GM12892 (cell line): Measurements from ENCODE around the gene PTGES3L.
"Not testable (repeated sequence)": the region's sequence is repeated elsewhere in the genome, so short reads cannot be mapped to it uniquely, and the experiment has no call there.

Source experiments
- DNase-seq: peaks from one replicate; pipeline ENCODE4 v3.0.0; 2011; ENCODE audit not compliant: insufficient read length
- FAIRE-seq: peaks from 2 replicates; lab custom pipeline; 2011; peaks lifted over from hg19 to GRCh38; lab: Jason Lieb, UNC
- POLR2A ChIP-seq: IDR thresholded peaks from 2 replicates; pipeline ENCODE4 v1.6.1; 2011; ENCODE audit warnings: low read depth, low read length, control low read depth
- POLR2AphosphoS5 ChIP-seq: IDR thresholded peaks from 2 replicates; pipeline ENCODE4 v1.6.1; 2011; ENCODE audit warnings: low read depth, low read length, control low read depth
- TAF1 ChIP-seq: IDR thresholded peaks from 2 replicates; pipeline ENCODE4 v1.6.1; 2011; ENCODE audit warnings: low read depth, mild to moderate bottlenecking, control low read depth, low read length, borderline replicate concordance

PTGES3L gene

GRCh38 chr17:42967925-42968324, 12.0 kb downstream of the PTGES3L start:
- no peak for FAIRE-seq
- no peak for TF ChIP-seq TAF1
- TF ChIP-seq POLR2A = no peak
- no peak for TF ChIP-seq POLR2AphosphoS5
- DNase-seq = no peak

GRCh38 chr17:42964161-42964932, 15.5 kb downstream of the PTGES3L start, which contains the start of gene AARSD1:
Gene AARSD1 (minus strand): TSS chr17:42964454. CDS start chr17:42964440, 14 bp downstream.
- TF ChIP-seq TAF1 (peak; percentile 74), POLR2A (peak; percentile 96), POLR2AphosphoS5 (peak; percentile 94)
- DNase-seq (peak; percentile 80), FAIRE-seq (peak; percentile 96)

GRCh38 chr17:42953669-42954068, 26.2 kb downstream of the PTGES3L start:
- TF ChIP-seq POLR2A (no peak), POLR2AphosphoS5 (no peak), TAF1 (no peak)
- no peak for FAIRE-seq
- DNase-seq = no peak

- TF ChIP-seq TAF1 (no peak), POLR2A (no peak), POLR2AphosphoS5 (no peak)
- no peak for DNase-seq
Measured at GRCh38 chr17:42950044-42950783, 29.7 kb downstream of the PTGES3L start.

GRCh38 chr17:42946812-42947211, 33.1 kb downstream of the PTGES3L start:
- FAIRE-seq = no peak
- DNase-seq = no peak

More at GRCh38 chr17:42950044-42950783, 29.7 kb downstream of the PTGES3L start:
- FAIRE-seq = no peak

GRCh38 chr17:42944211-42944610, 35.7 kb downstream of the PTGES3L start:
- TF ChIP-seq POLR2A = no peak
- no peak for TF ChIP-seq TAF1
- no peak for TF ChIP-seq POLR2AphosphoS5
- FAIRE-seq = no peak
- DNase-seq = no peak

More at GRCh38 chr17:42946812-42947211, 33.1 kb downstream of the PTGES3L start:
- TF ChIP-seq POLR2AphosphoS5 (no peak), POLR2A (no peak), TAF1 (no peak)

- FAIRE-seq = peak; percentile 61
- no peak for DNase-seq
- no peak for TF ChIP-seq TAF1
- TF ChIP-seq POLR2A = no peak
Measured at GRCh38 chr17:42937712-42938596, 41.9 kb downstream of the PTGES3L start.

- no peak for DNase-seq
- no peak for FAIRE-seq
Measured at GRCh38 chr17:42929497-42929844, 50.4 kb downstream of the PTGES3L start.

GRCh38 chr17:42928714-42929496, 51.0 kb downstream of the PTGES3L start:
- DNase-seq (peak; percentile 29), FAIRE-seq (peak; percentile 24)
- TF ChIP-seq POLR2A (no peak), TAF1 (no peak), POLR2AphosphoS5 (no peak)

More at GRCh38 chr17:42929497-42929844, 50.4 kb downstream of the PTGES3L start:
- no peak for TF ChIP-seq POLR2A
- no peak for TF ChIP-seq TAF1
- TF ChIP-seq POLR2AphosphoS5 = no peak

- no peak for FAIRE-seq
- no peak for DNase-seq
- TF ChIP-seq TAF1 = no peak
- no peak for TF ChIP-seq POLR2AphosphoS5
- TF ChIP-seq POLR2A = no peak
Measured at GRCh38 chr17:42924891-42925290, 55.0 kb downstream of the PTGES3L start.

GRCh38 chr17:42923472-42923871, 56.4 kb downstream of the PTGES3L start:
- not testable (repeated sequence) for FAIRE-seq, DNase-seq
